Measurements from ENCODE around the gene PAGE2B. TPM values are rescaled to one million over a fixed set of nuclear protein-coding genes. Genes with fewer than 3 reads are reported as not detected.

The PAGE2B gene
- total RNA-seq, 1 experiment from 2014 or later = not detected

DNA sequence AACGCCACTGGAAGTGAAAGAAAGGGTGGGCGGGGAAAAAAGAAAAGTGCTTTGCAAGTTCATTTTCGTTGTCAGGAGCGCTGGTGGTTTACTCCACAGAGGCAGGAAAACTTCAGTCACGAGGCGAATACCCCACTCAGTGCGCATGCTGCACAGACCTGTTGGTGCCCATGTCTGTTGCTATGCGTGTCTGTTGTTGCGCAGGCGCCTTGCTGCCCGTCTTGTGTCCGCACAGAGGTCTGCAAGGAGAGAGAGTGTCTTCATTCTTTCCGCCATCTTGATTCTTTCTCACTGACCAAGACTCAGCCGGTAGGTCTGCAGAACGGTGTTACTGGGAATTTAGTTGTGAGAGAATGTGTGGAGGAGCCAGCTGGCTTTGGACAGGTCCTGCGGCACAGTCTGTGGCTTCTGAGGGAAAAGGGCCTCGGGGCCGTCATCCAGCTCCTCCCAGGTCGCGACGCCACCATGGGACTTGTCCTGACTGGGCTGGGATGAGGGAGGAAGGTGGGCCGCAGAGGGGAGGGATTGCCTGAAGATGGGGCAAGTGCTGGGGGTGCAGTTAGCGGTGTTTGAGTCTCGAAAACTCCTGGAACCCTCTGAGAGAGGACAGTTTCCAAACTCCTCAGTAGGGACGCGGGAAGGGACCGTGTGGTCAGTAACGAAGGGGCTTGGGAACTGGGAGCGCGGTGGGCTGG lies 14.1 kb downstream of the PAGE2B start, which contains the start of gene PAGE2:
TSS of gene PAGE2 (plus strand) at position 224 of the 695 bp plus-strand sequence. CDS start 1,003 bp downstream, outside the sequence.
- H3K27ac ChIP-seq (ENCODE audit: low read depth, low read length, poor library complexity, severe bottlenecking) = no peak within 1 kb of the TSS
- H3K36me3 ChIP-seq (ENCODE audit: insufficient read depth, low read length, poor library complexity, severe bottlenecking) = no peaks in the 10 kb centered on the region
- H3K4me1 ChIP-seq (ENCODE audit: insufficient read depth, low read length, poor library complexity, severe bottlenecking) = no peaks in the 10 kb centered on the region
- CTCF ChIA-PET = no interaction called here
- H3K9me3 ChIP-seq (ENCODE audit: low read depth, low read length, poor library complexity, severe bottlenecking) = no peaks in the 10 kb centered on the region
- no peaks in the 10 kb centered on the region for H3K27me3 ChIP-seq (replicated peaks; ENCODE audit: insufficient read depth, low read depth, low read length, poor library complexity)
- TF ChIP-seq, protein P1, sequence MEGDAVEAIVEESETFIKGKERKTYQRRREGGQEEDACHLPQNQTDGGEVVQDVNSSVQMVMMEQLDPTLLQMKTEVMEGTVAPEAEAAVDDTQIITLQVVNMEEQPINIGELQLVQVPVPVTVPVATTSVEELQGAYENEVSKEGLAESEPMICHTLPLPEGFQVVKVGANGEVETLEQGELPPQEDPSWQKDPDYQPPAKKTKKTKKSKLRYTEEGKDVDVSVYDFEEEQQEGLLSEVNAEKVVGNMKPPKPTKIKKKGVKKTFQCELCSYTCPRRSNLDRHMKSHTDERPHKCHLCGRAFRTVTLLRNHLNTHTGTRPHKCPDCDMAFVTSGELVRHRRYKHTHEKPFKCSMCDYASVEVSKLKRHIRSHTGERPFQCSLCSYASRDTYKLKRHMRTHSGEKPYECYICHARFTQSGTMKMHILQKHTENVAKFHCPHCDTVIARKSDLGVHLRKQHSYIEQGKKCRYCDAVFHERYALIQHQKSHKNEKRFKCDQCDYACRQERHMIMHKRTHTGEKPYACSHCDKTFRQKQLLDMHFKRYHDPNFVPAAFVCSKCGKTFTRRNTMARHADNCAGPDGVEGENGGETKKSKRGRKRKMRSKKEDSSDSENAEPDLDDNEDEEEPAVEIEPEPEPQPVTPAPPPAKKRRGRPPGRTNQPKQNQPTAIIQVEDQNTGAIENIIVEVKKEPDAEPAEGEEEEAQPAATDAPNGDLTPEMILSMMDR (conservative IDR thresholded peaks at IDR 0.05; ENCODE audit: low read depth, low read length) = no peak
- TF ChIP-seq EZH2 (IDR thresholded peaks at IDR 0.05; ENCODE audit: borderline replicate concordance, low read depth, low read length, poor library complexity, severe bottlenecking) = no peak
- BruUV-seq (replicated peaks) = no TSS peak
- POLR2A ChIA-PET (ENCODE audit: low non-redundant PET) = no interaction called here
- no peak for DNase-seq (ENCODE audit: low spot score)
- no peak within 1 kb of the TSS for H3K4me3 ChIP-seq (ENCODE audit: low read depth, low read length, poor library complexity, severe bottlenecking)
- intact Hi-C loops (cut with micrococcal nuclease; ENCODE audit: unreplicated experiment) = no loop called here

DNA sequence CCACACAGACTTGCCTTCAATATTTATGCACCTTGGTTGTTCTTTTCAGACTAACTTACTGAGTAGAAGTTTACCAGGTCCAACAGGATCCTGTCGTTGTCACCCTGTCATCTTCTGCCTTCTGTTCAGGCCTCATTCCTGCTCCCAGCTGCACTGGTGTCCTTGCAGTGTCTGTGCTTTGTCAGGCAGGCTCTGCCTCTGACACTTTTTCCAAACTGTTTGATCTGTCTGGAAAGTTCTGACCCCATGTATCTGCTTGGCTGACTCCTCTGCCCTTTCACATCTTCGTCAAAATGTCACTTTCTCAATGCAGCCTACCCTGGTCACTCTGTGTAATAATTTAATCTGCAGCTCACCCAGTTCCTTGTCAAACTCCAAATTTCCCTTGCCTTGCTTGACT lies 23.9 kb downstream of the PAGE2B start:
- ChIA-PET CTCF (no interaction called here), POLR2A (ENCODE audit: low non-redundant PET) (no interaction called here)
- TF ChIP-seq, protein P1 (conservative IDR thresholded peaks at IDR 0.05; ENCODE audit: low read depth, low read length) = no peak
- no peak for TF ChIP-seq EZH2 (IDR thresholded peaks at IDR 0.05; ENCODE audit: borderline replicate concordance, low read depth, low read length, poor library complexity, severe bottlenecking)
- Histone ChIP-seq H3K4me3 (ENCODE audit: low read depth, low read length, poor library complexity, severe bottlenecking) (no peak overlapping the region), H3K27me3 (replicated peaks; ENCODE audit: insufficient read depth, low read depth, low read length, poor library complexity) (no peaks in the 10 kb centered on the region), H3K9me3 (ENCODE audit: low read depth, low read length, poor library complexity, severe bottlenecking) (no peaks in the 10 kb centered on the region), H3K27ac (ENCODE audit: low read depth, low read length, poor library complexity, severe bottlenecking) (no peak overlapping the region), H3K36me3 (ENCODE audit: insufficient read depth, low read length, poor library complexity, severe bottlenecking) (no peaks in the 10 kb centered on the region), H3K4me1 (ENCODE audit: insufficient read depth, low read length, poor library complexity, severe bottlenecking) (no peaks in the 10 kb centered on the region)
- DNase-seq (ENCODE audit: low spot score) = no peak
- intact Hi-C loops (cut with micrococcal nuclease; ENCODE audit: unreplicated experiment) = no loop called here
- BruUV-seq (replicated peaks) = no TSS peak

DNA sequence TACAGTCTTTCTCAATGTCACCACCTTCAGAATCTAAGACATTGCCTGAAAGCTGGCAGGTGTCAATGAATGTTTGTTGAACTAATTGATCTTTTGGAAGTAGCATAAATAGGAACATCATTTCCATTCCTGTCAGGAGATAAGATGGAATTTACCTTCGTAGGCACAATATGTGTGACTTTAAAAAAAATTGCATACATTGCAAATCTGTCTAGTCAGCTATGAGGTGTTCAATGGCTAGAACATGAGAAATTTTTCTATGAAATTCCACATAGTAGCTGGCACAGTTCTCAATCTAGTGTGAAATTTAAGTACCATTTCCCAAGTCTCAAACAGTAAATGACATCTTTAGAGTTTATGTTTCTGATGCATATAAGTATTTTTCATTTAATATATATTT lies 24.3 kb downstream of the PAGE2B start:
- no peaks in the 10 kb centered on the region for H3K36me3 ChIP-seq (ENCODE audit: insufficient read depth, low read length, poor library complexity, severe bottlenecking)
- H3K4me3 ChIP-seq (ENCODE audit: low read depth, low read length, poor library complexity, severe bottlenecking) = no peak overlapping the region
- intact Hi-C loops (cut with micrococcal nuclease; ENCODE audit: unreplicated experiment) = no loop called here
- CTCF ChIA-PET = no interaction called here
- no peaks in the 10 kb centered on the region for H3K4me1 ChIP-seq (ENCODE audit: insufficient read depth, low read length, poor library complexity, severe bottlenecking)
- no peak for DNase-seq (ENCODE audit: low spot score)
- TF ChIP-seq EZH2 (IDR thresholded peaks at IDR 0.05; ENCODE audit: borderline replicate concordance, low read depth, low read length, poor library complexity, severe bottlenecking) = no peak
- TF ChIP-seq, protein P1 (conservative IDR thresholded peaks at IDR 0.05; ENCODE audit: low read depth, low read length) = no peak
- no TSS peak for BruUV-seq (replicated peaks)
- POLR2A ChIA-PET (ENCODE audit: low non-redundant PET) = no interaction called here
- H3K27ac ChIP-seq (ENCODE audit: low read depth, low read length, poor library complexity, severe bottlenecking) = no peak overlapping the region
- no peaks in the 10 kb centered on the region for H3K27me3 ChIP-seq (replicated peaks; ENCODE audit: insufficient read depth, low read depth, low read length, poor library complexity)
- no peaks in the 10 kb centered on the region for H3K9me3 ChIP-seq (ENCODE audit: low read depth, low read length, poor library complexity, severe bottlenecking)
